ENCODE results near the gene KIRREL1.
A peak's percentile ranks its signal among the peaks of the same experiment; 100 is the strongest.

Gene KIRREL1

GRCh38 chr1:157968946-157969345, 24.5 kb upstream of the KIRREL1 start:
- no peak for DNase-seq (ENCODE audit: low read depth)
- H3K4me3 ChIP-seq (ENCODE audit: low read depth, low read length): no peak overlapping the region

DNA sequence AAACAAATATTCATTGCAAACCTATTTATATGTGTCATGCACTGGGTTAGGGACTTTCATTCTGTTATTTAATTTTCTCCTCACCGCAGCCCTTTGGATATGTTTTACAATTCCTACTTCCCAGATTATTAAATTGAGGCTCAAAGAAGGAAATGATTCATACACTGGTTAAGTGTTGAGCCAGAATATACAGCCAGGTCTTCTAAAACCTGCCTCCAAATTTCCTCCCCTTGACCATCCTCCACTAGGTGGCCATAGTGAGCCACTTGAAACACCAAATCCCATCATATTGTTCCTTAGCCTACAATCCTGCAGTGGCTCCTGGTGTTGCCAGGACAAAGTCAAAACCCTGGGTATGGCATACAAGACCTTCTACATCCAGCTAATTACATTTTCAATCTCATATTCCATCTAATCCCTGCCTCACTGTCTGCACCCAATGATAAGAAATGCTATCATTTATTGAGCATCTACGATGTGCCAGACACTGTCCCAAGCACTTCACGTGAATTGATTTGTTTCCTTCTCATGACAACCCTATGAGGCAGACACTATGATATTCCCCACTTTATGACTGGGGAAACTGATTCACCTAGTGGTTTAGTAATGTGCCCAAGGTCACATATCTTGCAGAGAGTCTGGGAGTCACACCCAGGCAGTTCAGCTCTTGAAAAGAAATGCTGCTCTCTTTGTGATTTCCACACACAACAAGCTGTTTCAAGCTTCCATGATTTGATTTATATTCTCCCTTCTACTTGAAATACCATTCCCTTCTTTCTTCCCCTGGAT, 23.6 kb upstream of the KIRREL1 start:
- no peak overlapping the region for H3K4me3 ChIP-seq (ENCODE audit: low read depth, low read length)
- DNase-seq (ENCODE audit: low read depth): peak; percentile 30
- TF ChIP-seq CTCF (IDR thresholded peaks at IDR 0.05; ENCODE audit: insufficient read depth, low read depth, low read length, missing control alignments): peak; percentile 74

More at GRCh38 chr1:157968946-157969345, 24.5 kb upstream of the KIRREL1 start:
- TF ChIP-seq CTCF (IDR thresholded peaks at IDR 0.05; ENCODE audit: insufficient read depth, low read depth, low read length, missing control alignments): no peak

GRCh38 chr1:157971769-157972168, 21.7 kb upstream of the KIRREL1 start:
- TF ChIP-seq CTCF (IDR thresholded peaks at IDR 0.05; ENCODE audit: insufficient read depth, low read depth, low read length, missing control alignments): no peak
- no peak overlapping the region for H3K4me3 ChIP-seq (ENCODE audit: low read depth, low read length)
- DNase-seq (ENCODE audit: low read depth): no peak

- no peak for TF ChIP-seq CTCF (IDR thresholded peaks at IDR 0.05; ENCODE audit: insufficient read depth, low read depth, low read length, missing control alignments)
- DNase-seq (ENCODE audit: low read depth): no peak
- no peak overlapping the region for H3K4me3 ChIP-seq (ENCODE audit: low read depth, low read length)
These were observed 18.1 kb upstream of the KIRREL1 start for GRCh38 chr1:157975228-157975950.

GRCh38 chr1:157976888-157977287, 16.6 kb upstream of the KIRREL1 start:
- DNase-seq (ENCODE audit: low read depth): no peak
- TF ChIP-seq CTCF (IDR thresholded peaks at IDR 0.05; ENCODE audit: insufficient read depth, low read depth, low read length, missing control alignments): no peak
- H3K4me3 ChIP-seq (ENCODE audit: low read depth, low read length): no peak overlapping the region

GRCh38 chr1:157978586-157979403, 14.7 kb upstream of the KIRREL1 start:
- no peak overlapping the region for H3K4me3 ChIP-seq (ENCODE audit: low read depth, low read length)
- no peak for DNase-seq (ENCODE audit: low read depth)
- TF ChIP-seq CTCF (IDR thresholded peaks at IDR 0.05; ENCODE audit: insufficient read depth, low read depth, low read length, missing control alignments): no peak

Data from GM12865 (cell line).